ENCODE measurements around the gene ARHGEF3.
A peak's percentile ranks its signal among the peaks of the same experiment; 100 is the strongest.
"Not testable (repeated sequence)": the region's sequence is repeated elsewhere in the genome, so short reads cannot be mapped to it uniquely, and the experiment has no call there.

Gene ARHGEF3

DNA sequence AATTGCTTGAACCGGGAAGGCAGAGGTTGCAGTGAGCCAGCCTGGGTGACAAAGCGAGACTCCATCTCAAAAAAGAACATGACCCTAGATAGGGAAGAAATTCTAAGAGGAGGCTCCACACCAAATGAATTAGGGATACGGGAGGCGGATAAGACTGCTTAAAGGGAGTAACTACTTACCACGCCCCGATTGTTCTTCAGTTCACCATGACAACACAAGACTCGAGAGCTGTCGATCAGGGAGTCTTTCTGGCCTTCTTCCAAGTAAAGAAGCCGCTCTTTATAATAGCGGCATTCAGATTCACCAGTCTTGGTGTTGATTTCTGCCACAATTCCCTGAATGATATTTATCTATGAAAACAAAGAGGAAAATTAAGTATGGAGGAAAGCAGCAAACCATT, 64.7 kb downstream of the ARHGEF3 start:
- DNase-seq (ENCODE audit: low spot score), result no peak

DNA sequence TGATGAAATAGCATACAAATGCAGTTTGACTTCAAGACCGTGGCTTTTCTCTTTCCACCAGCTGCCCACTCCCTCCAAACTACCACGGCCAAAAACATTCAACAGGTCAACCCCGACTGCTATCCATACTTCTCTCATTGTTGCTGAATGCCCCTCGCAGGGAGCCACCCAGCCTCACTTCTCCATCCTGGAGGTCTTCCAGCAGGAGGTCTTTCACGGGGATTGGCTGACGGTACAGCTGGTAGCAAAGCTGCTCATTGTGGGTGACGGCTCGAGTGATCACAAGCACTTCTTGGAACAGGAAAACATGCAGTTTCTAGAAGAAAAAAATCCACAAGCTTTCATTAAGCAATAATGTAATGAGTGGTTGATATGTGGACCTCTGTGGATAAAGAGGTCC, 69.6 kb downstream of the ARHGEF3 start:
- no peak for DNase-seq (ENCODE audit: low spot score)

DNA sequence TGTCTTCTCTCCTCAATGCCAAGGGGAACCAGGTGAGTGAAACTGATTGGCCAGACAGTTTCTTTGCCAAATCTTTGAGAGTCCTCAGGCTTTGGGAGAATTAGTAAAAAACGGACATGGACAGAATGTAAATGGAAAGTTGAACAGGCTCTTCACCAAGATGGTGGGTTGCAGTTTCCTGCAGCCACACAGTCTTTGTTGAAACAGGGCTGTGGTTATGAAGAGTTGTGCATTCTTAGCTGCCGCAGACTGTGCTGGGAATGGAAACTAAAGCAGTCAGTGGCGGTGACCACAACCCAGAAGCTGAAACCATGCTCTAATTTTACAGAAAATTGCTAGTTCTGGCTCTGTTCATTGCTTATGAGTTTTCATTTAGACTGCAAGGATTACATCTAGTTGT, 76.6 kb downstream of the ARHGEF3 start:
- DNase-seq (ENCODE audit: low spot score), result no peak

DNA sequence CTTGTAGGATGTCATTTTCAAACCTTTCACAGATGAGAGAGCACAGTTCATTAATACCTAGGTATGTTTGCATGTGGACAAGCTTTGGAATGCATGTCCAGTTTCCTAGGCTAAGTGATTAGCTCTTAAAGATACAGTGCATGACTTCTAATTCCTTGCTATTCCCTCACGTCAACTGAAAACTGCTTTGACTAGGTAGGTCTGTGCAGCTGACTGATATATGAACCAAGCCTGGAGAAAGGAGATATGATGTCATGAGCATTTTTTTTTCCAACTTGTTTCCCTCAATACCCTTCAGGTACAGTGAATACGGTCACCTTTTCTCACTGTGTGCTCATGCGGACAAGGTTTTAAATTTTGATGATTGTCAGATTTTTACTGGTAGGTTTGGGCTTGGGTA, 77.1 kb downstream of the ARHGEF3 start:
- DNase-seq (ENCODE audit: low spot score), result no peak

DNA sequence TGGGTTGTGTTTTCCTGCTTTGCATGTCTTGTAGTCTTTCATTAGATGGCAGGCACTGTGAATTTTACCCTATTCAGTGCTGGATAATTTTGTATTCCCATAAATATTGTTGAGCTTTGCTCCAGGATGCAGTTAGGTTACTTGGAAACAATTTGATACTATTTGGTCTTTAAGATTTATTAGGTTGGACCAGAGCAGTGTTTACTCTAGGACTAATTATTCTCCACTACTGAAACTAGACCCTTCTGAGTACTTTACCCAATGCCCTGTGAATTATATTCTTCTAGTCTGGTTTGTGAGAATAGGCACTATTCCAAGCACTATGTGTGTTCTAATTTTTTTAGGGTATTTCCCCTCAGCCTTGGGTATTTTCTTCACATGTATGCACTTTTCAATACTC, 80.9 kb downstream of the ARHGEF3 start:
- DNase-seq (ENCODE audit: low spot score), result no peak

DNA sequence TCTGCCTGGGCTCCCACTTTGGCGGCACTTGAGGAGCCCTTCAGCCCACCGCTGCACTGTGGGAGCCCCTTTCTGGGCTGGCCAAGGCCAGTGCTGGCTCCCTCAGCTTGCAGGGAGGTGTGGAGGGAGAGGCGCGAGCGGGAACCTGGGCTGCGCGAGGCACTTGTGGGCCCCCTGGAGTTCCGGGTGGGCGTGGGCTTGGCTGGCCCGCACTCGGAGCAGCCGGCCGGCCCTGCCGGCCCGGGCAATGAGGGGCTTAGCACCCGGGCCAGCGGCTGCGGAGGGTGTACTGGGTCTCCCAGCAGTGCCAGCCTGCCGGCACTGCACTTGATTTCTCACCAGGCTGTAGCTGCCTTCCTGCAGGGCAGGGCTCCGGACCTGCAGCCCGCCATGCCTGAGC, 82.9 kb downstream of the ARHGEF3 start:
- not testable (repeated sequence) for DNase-seq (ENCODE audit: low spot score)

DNA sequence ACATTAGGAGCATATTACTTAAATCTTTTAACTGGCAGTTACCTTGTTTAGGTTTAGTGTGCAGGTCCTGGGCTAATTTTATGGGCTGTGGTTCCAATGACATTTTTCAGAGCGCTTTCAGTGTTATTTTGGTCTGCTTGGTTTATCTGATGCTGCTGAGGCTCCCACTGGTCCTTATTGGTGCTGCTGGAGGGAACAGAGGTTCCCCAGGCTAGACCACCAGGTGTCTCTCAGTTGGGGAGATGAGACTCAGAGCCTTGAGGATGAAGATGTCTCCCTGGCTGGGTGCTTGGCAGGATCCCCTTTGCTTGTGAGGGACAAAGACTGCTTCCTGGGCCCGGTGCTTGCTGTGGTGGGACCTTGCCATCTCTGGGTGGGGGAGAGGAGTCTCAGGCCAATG, 90.4 kb downstream of the ARHGEF3 start:
- DNase-seq (ENCODE audit: low spot score), result no peak

DNA sequence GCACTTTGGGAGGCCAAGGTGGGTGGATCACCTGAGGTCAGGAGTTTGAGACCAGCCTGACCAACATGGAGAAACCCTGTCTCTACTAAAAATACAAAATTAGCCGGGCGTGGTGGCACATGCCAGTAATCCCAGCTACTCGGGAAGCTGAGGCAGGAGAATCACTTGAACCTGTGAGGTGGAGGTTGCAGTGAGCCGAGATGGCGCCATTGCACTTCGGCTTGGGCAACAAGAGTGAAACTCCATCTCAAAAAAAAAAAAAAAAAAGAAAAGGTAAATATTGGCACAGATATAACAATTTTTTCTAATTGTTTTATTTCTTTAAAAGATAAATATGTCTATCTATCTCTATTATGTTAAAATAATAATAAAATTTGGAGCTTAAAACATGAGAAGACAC, 94.3 kb downstream of the ARHGEF3 start:
- not testable (repeated sequence) for DNase-seq (ENCODE audit: low spot score)

DNA sequence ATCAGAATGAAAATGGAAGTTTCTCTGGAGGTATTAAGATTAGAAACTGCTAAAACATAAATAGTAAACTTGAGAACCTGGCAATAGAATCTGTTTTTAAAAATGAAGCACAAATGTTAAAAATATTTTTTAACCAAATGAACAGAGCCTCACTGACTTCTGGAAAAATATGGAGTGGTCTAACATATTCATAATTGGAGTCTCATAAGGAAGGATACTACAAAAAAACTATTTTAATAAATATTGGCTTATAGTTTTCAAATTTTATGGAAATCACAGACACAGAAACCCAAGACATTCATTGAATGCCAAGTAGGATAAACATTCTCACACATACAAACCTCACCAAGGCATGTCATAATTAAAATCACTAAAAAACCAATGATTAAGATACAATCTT, 95.1 kb downstream of the ARHGEF3 start:
- DNase-seq (ENCODE audit: low spot score), result no peak

DNA sequence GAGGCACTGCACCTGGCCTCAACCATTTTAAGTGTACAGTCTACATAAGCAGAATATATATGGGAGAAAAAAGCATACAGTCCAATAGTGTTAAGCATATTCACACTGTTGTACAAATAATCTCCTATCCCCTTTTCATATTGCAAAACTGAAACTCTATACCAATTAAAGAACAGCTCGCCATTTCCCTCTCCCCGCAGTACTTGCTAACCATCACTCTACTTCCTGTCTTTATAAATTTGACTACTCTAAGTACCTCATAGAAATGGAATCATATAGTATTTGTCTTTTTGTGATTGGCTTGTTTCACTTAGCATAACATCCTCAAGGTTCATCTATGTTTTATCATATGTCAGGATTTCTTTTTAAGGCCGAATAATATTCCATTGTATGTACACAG, 97.0 kb downstream of the ARHGEF3 start:
- DNase-seq (ENCODE audit: low spot score), result no peak

DNA sequence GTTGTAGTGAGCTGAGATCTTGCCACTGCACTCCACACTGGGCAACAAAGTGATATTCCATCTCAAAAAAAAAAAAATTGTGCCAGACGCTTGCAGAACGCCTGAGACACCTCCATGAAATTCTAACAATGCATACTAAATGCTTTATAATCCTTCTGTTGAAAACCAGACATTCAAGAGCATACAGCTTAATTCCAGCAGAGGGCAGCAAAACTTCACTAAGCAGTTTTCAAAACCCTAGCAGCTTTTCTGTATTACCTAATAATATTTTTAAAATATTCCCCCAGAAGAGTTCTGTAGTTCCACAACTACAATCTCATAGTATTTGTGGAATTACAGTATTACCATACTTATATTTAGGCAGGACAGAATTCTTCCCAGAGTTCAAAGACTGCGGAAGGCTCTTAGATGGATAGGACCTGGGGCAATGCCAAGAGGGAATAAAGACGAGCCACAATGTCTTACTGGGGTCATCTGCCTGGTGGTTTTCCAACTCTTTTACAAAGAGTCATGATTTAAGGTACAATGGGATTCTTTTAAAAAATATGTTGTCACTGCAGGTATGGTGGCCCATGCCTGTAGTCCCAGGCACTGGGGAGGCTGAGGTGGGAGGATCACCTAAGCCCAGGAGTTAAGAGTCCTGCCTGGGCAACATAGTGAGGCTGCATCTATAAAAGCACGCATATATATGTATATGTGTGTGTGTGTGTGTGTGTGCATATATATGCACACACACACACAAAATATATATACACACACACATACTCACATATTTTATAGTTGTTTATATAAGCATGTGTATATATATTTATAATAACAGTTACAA, 99.0 kb downstream of the ARHGEF3 start:
- peak; percentile 69 for DNase-seq (ENCODE audit: low spot score)

DNA sequence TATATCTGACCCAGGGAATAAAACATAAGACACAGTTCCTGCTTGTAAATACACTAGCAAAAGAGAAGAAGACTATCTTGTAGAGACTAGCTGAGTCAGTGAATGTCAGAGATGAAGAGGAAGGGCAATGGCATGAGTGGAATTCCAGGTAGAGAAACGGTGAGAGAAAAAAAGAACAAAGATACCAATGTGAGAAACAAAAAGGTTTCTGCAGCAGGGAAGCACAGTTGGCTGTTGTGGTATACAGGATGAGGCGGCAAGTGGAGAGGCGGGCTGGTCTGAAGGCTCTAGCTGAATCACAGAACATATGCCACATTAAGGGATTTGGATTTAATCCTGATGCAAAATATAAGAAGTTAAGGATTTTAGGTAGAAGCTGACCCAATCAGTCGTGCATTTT, 101.6 kb downstream of the ARHGEF3 start:
- DNase-seq (ENCODE audit: low spot score), result no peak

DNA sequence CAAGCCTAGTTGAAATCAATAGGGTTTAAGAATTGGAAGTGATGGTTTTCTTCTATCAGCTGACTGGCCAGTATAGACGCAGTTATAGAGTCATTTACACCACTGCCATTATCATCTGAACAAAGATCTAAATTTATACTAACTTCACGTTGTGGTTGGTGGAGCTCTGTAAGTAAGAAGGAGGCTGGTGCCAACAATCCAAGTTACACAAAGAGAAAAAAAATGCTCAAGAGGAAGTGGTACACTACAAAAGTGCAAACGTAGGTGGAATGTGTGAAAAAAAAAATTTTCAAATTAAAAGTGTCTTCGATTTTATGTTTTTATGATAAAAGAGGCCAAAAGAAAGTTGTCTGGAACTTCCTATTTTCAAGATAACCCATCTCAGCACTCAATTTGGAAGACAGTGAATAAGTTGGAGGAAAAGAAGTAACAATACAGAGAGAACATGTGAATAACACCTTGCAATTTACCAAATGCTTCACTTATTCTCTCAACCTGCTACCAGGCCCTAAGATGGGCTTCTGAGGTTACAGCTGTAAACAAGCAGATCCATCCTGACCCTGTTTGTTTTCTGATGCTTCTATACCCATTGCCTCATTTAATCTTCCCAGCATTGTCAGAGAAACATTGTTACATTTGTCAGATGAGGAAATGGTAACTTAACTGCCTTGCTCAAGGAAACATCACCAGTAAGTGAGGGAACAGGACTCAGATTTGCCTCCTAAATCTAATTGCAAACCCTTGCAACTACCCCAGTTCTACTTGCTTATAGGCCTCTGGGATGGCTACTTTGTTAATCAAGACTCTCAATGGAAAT, 106.7 kb downstream of the ARHGEF3 start:
- no peak for DNase-seq (ENCODE audit: low spot score)

DNA sequence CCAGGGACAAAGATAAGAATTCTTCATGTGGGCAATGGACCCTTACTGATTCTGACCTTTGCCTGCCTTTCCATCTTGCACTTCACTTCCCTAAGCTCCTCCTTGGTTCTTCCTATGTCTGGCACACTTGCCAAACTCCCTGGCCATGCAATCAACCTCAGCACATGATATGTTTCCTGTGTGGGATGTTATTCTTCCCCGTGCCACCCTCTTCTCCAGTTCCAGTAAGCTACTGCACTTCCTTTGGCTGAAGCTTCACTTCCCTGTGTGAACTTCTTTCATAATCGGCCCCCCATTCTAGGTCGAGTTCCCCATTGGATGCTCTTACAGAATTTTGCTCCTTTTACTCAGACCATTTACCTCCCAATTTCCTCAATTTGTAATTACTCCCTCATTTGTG, 108.0 kb downstream of the ARHGEF3 start:
- DNase-seq (ENCODE audit: low spot score), result no peak

DNA sequence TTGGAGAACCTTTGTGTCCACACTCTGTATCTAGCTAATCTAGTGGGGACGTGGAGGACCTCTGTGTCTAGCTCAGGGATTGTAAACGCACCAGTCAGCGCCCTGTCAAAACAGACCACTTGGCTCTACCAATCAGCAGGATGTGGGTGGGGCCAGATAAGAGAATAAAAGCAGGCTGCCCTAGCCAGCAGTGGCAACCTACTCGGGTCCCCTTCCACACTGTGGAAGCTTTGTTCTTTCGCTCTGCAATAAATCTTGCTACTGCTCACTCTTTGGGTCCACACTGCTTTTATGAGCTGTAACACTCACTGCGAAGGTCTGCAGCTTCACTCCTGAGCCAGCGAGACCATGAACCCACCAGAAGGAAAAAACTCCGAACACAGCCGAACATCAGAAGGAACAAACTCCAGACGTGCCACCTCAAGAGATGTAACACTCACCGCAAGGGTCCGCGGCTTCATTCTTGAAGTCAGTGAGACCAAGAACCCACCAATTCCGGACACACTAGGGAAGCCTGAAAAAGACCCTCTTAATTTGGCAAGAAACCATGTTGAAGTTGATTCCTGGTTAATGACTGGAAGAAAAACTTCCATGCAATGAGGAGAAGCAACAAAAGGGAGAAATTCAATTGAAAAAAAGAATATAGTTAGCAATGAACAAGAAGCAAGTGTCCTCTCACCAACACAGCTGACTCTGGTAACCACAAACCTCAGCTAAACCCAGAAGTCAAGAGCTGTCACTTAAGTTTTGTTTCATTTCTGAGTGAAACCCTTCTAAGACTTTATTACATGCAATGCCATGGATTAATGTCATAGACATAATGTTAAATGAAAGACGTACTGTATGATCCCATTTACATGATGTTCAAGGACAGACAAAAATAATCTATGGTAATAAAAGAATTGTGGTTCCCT, 109.0 kb downstream of the ARHGEF3 start:
- DNase-seq (ENCODE audit: low spot score), result not testable (repeated sequence)

DNA sequence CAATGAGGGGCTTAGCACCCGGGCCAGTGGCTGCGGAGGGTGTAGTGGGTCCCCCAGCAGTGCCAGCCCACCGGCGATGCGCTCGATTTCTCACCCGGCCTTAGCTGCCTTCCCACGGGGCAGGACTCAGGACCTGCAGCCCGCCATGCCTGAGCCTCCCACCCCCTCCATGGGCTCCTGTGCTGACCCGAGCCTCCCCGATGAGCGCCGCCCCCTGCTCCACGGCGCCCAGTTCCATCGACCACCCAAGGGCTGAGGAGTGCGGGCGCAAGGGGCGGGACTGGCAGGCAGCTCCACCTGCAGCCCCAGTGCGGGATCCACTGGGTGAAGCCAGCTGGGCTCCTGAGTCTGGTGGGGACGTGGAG, 109.8 kb downstream of the ARHGEF3 start:
- DNase-seq (ENCODE audit: low spot score), result not testable (repeated sequence)

DNA sequence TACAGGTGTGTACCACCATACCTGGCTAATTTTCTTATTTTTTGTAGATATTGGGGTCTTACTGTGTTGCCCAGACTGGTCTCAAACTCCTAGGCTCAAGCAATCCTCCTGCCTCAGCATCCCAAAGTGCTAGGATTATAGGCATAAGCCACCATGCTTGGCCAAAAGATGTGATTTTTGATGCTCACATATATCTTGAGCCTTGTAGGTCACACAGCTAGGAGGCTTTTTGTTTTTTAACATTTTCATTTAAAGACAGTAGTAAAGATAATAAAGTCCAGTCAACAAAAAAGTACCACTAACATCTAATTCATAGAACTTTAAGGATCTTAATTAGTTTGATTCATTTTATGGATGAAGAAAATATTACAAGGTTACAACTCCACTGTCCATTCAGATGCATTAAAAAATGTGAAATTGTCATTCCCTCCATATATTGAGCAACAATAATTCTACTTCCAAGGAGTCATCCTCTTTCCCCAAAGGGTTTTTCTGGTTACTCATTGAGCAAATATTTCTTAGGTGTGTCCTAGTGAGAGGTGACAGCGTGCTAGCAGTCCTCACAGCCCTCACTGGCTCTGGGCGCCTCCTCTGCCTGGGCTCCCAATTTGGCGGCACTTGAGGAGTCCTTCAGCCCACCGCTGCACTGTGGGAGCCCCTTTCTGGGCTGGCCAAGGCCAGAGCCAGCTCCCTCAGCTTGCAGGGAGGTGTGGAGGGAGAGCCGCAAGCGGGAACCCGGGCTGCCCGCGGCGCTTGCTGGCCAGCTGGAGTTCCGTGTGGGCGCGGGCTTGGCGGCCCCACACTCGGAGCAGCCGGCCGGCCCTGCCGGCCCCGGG, 110.4 kb downstream of the ARHGEF3 start:
- peak; percentile 12 for DNase-seq (ENCODE audit: low spot score)

DNA sequence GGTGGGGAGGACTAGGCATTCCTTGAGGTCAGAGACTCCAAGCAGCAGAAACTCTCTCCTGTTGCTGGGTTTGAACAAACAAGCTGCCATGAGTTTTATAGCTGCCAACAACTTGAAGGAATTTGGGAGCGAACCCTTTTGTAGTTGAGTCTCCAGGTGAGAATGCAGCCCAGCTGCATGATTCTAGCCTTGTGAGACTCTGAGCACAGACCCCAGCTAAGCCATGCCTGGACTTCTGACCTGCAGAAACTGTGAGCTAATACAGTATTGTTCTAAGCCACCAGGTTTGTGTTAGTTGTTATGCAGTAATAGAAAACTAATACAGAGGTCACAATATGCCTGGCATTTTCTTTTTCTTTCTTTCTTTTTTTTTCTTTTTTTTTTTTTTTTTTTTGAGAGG, 112.4 kb downstream of the ARHGEF3 start:
- DNase-seq (ENCODE audit: low spot score), result no peak

DNA sequence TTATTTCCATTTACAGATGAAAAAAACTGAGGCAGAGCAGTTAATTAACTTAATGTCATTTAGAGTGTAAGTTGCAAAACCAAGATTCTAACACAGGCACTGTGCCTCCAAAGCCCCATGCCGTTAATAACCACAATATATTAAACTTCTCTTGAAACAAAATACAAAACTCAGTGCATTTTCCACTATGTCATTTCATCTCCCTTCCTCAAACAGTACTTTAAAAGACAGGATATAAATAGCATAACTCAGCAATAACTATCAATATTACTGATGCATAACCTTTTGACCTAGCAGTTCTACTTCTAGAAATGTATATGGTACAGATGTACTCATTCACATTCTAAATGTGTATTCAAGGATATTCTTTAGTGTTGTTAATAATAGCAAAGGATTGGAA, 113.6 kb downstream of the ARHGEF3 start:
- DNase-seq (ENCODE audit: low spot score), result no peak

DNA sequence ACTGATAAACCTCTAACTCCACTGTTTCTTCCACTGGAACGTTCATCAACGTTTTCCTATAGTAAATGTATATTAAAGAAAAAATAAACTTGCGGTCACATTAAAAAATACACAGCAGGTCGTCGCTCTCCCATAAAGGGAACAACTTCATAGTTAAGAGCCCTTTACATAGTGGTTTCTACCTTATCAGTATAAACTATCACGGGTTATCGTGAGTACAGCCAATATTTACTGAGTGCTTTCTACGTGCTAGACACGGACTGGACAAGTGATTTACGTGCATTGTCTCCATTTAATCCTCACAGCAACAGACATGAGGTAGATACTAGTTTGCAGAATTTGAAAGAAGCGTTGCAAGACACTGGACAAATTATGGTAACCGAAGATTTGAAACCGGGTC, 117.7 kb downstream of the ARHGEF3 start:
- DNase-seq (ENCODE audit: low spot score), result no peak

DNA sequence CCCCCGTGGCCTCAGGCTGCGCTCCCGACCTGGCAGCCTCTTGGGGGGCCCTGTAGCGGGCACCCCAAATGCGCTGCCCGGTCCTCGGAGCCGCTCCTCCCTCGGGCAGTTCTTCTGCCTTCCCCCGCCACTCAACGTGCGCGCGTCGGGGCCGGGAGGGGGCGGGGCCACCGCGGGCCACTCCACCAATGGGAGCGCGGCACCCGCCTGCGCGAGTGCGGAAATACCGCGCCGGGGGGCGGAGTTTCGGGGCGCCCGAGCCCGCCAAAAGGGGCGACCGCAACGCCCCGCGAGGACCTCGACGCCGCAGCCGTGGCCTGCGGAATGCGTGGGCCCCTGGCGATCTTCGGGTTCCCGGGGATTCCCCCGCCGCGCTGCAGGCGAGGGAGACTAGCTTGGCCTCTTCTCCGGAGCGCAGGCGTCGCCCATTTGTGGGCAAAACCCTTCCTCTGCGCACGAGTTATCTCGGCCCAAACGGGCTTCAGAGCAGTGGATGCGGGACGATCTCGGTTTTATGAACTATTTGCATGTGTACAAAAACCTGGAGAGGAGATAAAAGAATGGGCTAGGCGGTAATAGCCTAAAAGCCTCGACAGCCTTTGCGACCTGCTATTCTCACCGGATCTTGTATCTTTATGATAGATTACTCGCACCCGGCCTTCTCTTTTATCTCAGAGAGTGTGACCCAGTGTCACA, 118.5 kb downstream of the ARHGEF3 start, which contains the start of gene TASOR:
TSS of gene TASOR (minus strand) at position 144 of the 696 bp plus-strand sequence. CDS start 259 bp downstream, outside the sequence.
- peak; percentile 96 for DNase-seq (ENCODE audit: low spot score)
